ENCODE data around the gene PDZRN3.

DNA sequence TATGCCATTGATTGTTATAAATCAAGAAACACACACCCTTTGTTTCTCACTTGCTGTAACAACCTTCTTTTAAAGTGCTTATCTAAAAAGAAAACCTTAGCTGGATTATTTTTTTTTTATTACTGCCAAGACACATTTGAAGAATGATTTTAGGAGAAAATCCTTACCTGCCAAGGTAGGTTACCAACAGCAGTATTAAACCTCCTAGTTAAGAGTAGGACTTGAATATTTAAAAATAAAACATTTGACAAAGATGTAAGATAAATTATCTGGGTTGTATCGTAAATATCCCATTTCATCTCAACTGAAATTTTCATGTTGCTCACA is 192.1 kb downstream of the PDZRN3 start:
- TF ChIP-seq CTCF (conservative IDR thresholded peaks at IDR 0.05) (peak; percentile 31; the same call in 1 of the 2 replicates), EZH2 (IDR thresholded peaks at IDR 0.05; ENCODE audit: low read depth) (no peak)

Measured in PC-9 (cell line).